HG03159 (cell line): ENCODE data around the gene TSTD2.
"Not testable (repeated sequence)": the region's sequence is repeated elsewhere in the genome, so short reads cannot be mapped to it uniquely, and the experiment has no call there.

Source experiments
- ATAC-seq: cut with Tn5 transposase; IDR thresholded peaks from one replicate; pipeline ENCODE4 v1.9.1; 2021; ENCODE audit warnings: mild to moderate bottlenecking, moderate library complexity; ENCODE audit not compliant: unreplicated experiment

TSTD2 gene

GRCh38 chr9:97632248-97632984 lies 752 bp downstream of the TSTD2 start:
- peak; percentile 6 for ATAC-seq

GRCh38 chr9:97630591-97630990 lies 2.6 kb downstream of the TSTD2 start:
- ATAC-seq, result no peak

GRCh38 chr9:97629156-97629555 lies 4.0 kb downstream of the TSTD2 start:
- ATAC-seq, result no peak

GRCh38 chr9:97628668-97629067 lies 4.5 kb downstream of the TSTD2 start:
- ATAC-seq, result no peak

GRCh38 chr9:97627624-97628023 lies 5.5 kb downstream of the TSTD2 start:
- no peak for ATAC-seq

GRCh38 chr9:97625620-97626019 lies 7.5 kb downstream of the TSTD2 start:
- ATAC-seq, result no peak

GRCh38 chr9:97623946-97624345 lies 9.2 kb downstream of the TSTD2 start:
- ATAC-seq, result no peak

- not testable (repeated sequence) for ATAC-seq
Observed at GRCh38 chr9:97622483-97622882, 10.7 kb downstream of the TSTD2 start.

- ATAC-seq, result not testable (repeated sequence)
Observed at GRCh38 chr9:97620063-97620462, 13.1 kb downstream of the TSTD2 start.

GRCh38 chr9:97617939-97618416 lies 15.2 kb downstream of the TSTD2 start:
- peak; percentile 66 for ATAC-seq

GRCh38 chr9:97615439-97616072 lies 17.6 kb downstream of the TSTD2 start:
- no peak for ATAC-seq

- no peak for ATAC-seq
Observed at GRCh38 chr9:97604901-97605645, 28.1 kb downstream of the TSTD2 start.

GRCh38 chr9:97602430-97602829 lies 30.7 kb downstream of the TSTD2 start:
- ATAC-seq, result no peak

GRCh38 chr9:97601228-97601898 lies 31.8 kb downstream of the TSTD2 start:
- no peak for ATAC-seq

- no peak for ATAC-seq
Observed at GRCh38 chr9:97600531-97601227, 32.5 kb downstream of the TSTD2 start.

GRCh38 chr9:97599314-97599846 lies 33.8 kb downstream of the TSTD2 start:
- ATAC-seq, result no peak

GRCh38 chr9:97598461-97599288 lies 34.5 kb downstream of the TSTD2 start:
- ATAC-seq, result peak; percentile 84

GRCh38 chr9:97596906-97597305 lies 36.3 kb downstream of the TSTD2 start:
- ATAC-seq, result no peak

- no peak for ATAC-seq
Observed at GRCh38 chr9:97594381-97594921, 38.7 kb downstream of the TSTD2 start.
